Measurements from ENCODE around the gene VPS39. TPM values are rescaled to one million over a fixed set of nuclear protein-coding genes. Genes with fewer than 3 reads are reported as not detected.

VPS39 gene
- total and polyA plus RNA-seq, 9 of the 15 experiments (the other 6 are each of a cell fraction or from before 2014, with no cell fraction given), result 3.2 to 37.3 (median 21.8) TPM

DNA sequence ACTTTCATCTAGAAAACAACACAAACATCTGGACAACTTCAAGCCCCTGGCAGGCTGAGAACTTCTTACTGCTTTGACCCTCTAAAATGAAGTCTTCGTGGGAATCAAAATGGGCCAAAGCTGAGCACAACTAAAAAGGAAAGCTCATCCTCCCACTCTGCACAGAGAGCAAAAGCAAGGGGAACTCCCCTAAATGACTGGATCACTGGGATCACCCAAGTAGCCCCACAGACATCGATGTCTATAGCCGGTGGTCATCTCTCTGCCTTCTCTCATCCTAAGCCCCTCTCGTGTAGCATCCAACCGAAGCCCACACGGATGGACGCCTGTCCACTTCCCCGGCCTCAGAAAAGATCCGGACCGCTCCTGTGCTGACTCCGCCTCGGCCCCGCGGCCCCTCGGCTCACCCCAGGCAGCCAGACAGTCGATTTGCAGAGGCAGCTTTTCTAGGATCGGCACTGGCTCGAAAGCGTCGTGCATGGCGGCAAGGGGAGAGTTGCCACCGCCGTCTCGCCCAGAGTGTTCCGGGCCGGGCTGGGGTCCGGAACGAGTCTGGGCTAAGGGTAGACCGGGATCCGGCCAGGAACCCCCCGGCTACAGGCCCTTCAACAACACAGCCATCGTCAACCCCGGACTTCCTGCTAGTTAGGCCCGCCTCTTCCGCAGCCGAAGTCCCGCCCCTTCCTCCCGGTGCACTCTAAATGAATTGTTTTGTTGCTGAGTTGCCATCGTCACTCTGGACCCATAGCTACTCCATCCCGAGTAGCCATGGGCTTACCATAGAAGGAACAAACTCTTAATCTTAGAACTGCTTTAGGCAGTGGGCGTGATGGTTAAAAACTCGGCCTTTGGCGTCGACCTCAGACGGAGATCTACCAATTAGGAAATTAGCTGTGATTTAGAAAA is at the start of gene VPS39 (continued):
- TF ChIP-seq, protein P1, sequence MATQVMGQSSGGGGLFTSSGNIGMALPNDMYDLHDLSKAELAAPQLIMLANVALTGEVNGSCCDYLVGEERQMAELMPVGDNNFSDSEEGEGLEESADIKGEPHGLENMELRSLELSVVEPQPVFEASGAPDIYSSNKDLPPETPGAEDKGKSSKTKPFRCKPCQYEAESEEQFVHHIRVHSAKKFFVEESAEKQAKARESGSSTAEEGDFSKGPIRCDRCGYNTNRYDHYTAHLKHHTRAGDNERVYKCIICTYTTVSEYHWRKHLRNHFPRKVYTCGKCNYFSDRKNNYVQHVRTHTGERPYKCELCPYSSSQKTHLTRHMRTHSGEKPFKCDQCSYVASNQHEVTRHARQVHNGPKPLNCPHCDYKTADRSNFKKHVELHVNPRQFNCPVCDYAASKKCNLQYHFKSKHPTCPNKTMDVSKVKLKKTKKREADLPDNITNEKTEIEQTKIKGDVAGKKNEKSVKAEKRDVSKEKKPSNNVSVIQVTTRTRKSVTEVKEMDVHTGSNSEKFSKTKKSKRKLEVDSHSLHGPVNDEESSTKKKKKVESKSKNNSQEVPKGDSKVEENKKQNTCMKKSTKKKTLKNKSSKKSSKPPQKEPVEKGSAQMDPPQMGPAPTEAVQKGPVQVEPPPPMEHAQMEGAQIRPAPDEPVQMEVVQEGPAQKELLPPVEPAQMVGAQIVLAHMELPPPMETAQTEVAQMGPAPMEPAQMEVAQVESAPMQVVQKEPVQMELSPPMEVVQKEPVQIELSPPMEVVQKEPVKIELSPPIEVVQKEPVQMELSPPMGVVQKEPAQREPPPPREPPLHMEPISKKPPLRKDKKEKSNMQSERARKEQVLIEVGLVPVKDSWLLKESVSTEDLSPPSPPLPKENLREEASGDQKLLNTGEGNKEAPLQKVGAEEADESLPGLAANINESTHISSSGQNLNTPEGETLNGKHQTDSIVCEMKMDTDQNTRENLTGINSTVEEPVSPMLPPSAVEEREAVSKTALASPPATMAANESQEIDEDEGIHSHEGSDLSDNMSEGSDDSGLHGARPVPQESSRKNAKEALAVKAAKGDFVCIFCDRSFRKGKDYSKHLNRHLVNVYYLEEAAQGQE (IDR thresholded peaks at IDR 0.05; ENCODE audit: borderline replicate concordance), result no peak
- TF ChIP-seq, protein P1 (CRISPR knock-in tag; IDR thresholded peaks at IDR 0.05; ENCODE audit: low read depth), result peak; percentile 70; the same call in 1 of the 2 replicates
- no peak for TF ChIP-seq ZSCAN29 (IDR thresholded peaks at IDR 0.05)
- TF ChIP-seq, protein P2, sequence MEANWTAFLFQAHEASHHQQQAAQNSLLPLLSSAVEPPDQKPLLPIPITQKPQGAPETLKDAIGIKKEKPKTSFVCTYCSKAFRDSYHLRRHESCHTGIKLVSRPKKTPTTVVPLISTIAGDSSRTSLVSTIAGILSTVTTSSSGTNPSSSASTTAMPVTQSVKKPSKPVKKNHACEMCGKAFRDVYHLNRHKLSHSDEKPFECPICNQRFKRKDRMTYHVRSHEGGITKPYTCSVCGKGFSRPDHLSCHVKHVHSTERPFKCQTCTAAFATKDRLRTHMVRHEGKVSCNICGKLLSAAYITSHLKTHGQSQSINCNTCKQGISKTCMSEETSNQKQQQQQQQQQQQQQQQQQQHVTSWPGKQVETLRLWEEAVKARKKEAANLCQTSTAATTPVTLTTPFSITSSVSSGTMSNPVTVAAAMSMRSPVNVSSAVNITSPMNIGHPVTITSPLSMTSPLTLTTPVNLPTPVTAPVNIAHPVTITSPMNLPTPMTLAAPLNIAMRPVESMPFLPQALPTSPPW (CRISPR knock-in tag; IDR thresholded peaks at IDR 0.05), result peak; percentile 25; the same call in 1 of the 2 replicates
- TF ChIP-seq ZNF41 (CRISPR knock-in tag; conservative IDR thresholded peaks at IDR 0.05), result no peak
- no peak for TF ChIP-seq PHTF2 (CRISPR knock-in tag; IDR thresholded peaks at IDR 0.05)
- TF ChIP-seq STAT5A (IDR thresholded peaks at IDR 0.05; ENCODE audit: borderline replicate concordance, low read length), result no peak
- no peak for TF ChIP-seq ZNF699 (CRISPR knock-in tag; IDR thresholded peaks at IDR 0.05; ENCODE audit: insufficient replicate concordance)
- TF ChIP-seq, protein P3, sequence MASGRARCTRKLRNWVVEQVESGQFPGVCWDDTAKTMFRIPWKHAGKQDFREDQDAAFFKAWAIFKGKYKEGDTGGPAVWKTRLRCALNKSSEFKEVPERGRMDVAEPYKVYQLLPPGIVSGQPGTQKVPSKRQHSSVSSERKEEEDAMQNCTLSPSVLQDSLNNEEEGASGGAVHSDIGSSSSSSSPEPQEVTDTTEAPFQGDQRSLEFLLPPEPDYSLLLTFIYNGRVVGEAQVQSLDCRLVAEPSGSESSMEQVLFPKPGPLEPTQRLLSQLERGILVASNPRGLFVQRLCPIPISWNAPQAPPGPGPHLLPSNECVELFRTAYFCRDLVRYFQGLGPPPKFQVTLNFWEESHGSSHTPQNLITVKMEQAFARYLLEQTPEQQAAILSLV (tag; IDR thresholded peaks at IDR 0.05), result no peak
- no peak for TF ChIP-seq CBX8 (IDR thresholded peaks at IDR 0.05; ENCODE audit: borderline replicate concordance, extremely low read depth, low read depth, low read length, poor library complexity, severe bottlenecking)
- TF ChIP-seq ZNF785 (CRISPR knock-in tag; IDR thresholded peaks at IDR 0.05), result no peak
- TF ChIP-seq HNRNPUL1 (IDR thresholded peaks at IDR 0.05; ENCODE audit: low read length), result no peak
- peak; percentile 80 for TF ChIP-seq ELF1 (tag; IDR thresholded peaks at IDR 0.05)
- TF ChIP-seq POLR3G (IDR thresholded peaks at IDR 0.05; ENCODE audit: extremely low read depth, insufficient read length, insufficient replicate concordance), result no peak
- TF ChIP-seq ZNF239 (CRISPR knock-in tag; IDR thresholded peaks at IDR 0.05), result no peak
- TF ChIP-seq HLTF (IDR thresholded peaks at IDR 0.05), result no peak
- TF ChIP-seq ZBTB17 (CRISPR knock-in tag; IDR thresholded peaks at IDR 0.05), result peak; percentile 82
- TF ChIP-seq SRF (CRISPR knock-in tag; IDR thresholded peaks at IDR 0.05), result peak; percentile 36 to 55; a peak in 1 of 4 replicates

Data from K562 (cell line).